Measurements from ENCODE around the gene PDCD4. TPM values are rescaled to one million over a fixed set of nuclear protein-coding genes. Genes with fewer than 3 reads are reported as not detected.

The PDCD4 gene
- polyA plus RNA-seq, 6 donors from 2014 or later, result 197 to 439 (median 323) TPM

DNA sequence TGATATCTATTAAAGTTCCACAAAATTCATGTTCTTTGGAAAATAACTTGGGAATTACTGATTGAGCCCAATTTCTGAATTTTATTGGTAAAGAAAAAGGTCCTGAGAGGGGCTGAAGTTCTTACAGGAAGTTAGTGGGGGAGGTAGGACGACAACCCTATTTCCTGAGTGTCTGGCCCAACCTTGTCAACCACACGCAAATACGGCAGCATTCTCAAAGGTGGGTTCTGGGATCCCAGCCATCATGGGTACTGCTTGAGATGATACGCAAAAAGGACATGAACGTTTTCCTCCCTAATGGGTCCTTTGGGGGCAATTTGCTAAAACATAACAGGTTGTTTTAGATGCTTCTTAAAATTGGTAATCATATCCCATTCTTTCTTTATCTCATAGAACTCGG lies 2.7 kb upstream of the PDCD4 start:
- Mint-ChIP-seq H3K36me3 (peaks cover 0 to 8% of the 10 kb centered on the region in 2 donors), H3K27ac (peak overlapping the region; percentile 95 to 99 (median 97)), H3K27me3 (no peaks in the 10 kb centered on the region), H3K4me1 (peaks cover 64 to 82% (median 82%) of the 10 kb centered on the region in 3 donors), H3K4me3 (peak overlapping the region; percentile 72 to 100 (median 92)), H3K9me3 (no peaks in the 10 kb centered on the region)
- DNase-seq (peak; percentile 56), ATAC-seq (ENCODE audit: low read depth in 2 of 2) (no peak)

DNA sequence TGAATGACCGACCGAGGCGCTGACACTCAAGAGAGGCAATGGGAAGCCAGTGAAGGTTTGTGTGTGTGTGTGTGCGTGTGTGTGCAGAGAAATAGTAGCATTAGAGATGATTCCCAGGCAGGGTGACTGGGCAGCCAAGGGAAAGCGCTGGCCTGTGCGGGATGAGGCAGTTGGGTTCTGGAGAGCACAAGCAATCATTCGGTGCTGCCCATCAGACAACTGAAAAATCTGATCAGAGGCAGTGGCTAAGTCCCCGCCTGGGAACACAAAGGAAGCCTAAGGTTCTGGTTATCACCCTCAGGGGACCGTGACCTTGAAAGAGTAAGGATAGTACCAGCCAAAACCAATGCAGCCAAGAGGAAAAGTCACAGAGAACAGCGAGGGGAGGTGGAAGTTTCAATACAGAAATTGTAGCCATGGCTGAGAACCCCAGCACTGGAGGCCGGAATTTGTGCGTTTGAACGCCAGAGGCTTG lies 868 bp upstream of the PDCD4 start:
- no peak for DNase-seq
- no peak for ATAC-seq (ENCODE audit: low read depth in 2 of 2)
- no peaks in the 10 kb centered on the region for H3K9me3 Mint-ChIP-seq
- no peaks in the 10 kb centered on the region for H3K27me3 Mint-ChIP-seq
- peaks cover 47 to 74% (median 63%) of the 10 kb centered on the region in 3 donors for H3K4me1 Mint-ChIP-seq
- H3K4me3 Mint-ChIP-seq, result peak overlapping the region; percentile 86 to 100 (median 98)
- H3K27ac Mint-ChIP-seq, result peak overlapping the region; percentile 95 to 100 (median 98)
- H3K36me3 Mint-ChIP-seq, result peaks cover 0 to 8% of the 10 kb centered on the region in 2 donors

DNA sequence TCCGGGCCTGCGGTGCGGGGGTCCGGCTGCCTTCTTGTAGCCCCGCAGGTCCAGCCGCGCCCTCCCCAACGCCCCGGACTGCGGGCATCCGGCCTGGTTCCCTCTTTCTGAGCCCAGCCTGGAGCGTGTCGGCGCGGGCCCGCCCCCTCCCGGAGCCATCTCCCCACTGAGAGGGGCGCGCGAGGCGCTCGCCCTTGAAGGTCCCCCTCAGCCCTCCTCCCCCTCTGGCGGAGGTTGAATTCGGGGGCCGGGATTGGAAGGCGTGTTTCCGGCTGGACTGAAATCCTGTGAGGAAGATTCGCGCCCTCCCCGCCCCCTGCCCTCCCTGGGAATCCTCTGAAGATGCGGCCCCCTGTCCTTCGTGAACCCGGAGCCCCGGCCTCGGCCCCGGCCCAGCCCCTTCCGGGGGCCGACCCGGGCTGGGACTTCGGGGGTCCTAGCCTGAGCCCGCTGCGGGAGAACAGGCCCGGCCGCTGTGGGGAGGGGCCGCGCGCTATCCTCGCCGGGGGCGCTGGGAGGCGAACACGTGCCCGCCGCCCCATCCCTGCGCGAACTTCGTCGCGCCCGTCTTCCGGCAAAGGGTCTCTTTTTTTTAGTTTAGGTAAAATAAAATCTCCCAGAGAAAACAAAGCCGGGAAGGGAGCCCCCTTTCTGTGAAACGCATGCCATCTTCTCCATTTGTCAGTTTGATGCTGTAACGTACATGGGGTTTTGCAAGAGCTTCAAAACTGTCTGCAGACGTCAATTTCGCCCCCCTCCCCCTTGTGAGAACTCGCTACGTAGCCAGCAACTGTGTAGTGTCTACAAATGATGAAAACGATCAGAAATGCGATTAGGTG lies 636 bp downstream of the PDCD4 start:
- H3K4me1 Mint-ChIP-seq, result peaks cover 41 to 66% (median 54%) of the 10 kb centered on the region in 3 donors

DNA sequence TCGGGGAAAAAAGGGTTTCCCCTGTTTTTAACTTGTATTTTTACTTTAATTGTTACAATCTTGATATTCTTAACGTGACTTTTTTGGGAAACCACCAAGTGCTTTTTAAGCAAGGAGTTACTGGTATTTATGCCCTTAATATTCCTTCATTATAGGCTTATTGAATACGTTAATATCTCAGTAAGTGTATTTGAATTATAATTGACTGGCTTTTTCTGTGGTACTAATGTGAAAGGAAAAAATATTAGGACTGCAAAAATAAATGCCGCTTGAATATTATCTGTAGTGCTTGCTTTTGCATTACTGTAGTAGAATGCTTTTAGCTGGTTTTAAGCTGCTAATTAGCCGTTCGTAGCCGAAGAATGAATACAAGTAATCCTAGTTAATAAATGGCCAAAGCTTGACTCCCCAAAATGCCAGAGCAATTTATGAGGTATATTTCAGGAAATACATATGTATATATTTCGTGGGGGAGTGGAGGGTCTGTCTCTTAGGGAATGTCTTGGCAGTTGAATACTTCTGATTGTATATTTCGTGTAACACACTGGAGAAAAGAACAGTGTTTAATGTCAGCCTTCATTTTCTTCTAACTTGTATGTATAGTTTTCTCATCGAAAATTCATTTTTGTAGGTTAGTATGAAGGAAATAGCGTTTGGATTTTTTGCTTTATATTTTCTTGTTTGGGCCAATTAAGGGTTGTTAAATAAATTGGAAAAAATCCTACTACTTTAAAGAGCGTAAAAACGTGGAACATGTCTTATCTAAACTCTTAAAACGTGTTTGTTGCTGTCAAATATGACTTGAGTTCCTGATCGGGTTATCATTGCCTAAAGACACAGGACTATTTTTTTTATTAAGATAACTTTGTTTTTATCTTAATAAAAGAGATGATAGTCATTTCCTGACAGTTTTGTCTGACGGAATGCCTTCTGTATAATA lies 1.5 kb downstream of the PDCD4 start:
- Mint-ChIP-seq H3K27ac (peak overlapping the region; percentile 96 to 99 (median 97)), H3K4me3 (peak overlapping the region; percentile 86 to 99 (median 96)), H3K9me3 (no peaks in the 10 kb centered on the region), H3K36me3 (peaks cover 5 to 8% of the 10 kb centered on the region in 2 donors), H3K4me1 (peaks cover 42 to 64% (median 56%) of the 10 kb centered on the region in 3 donors), H3K27me3 (no peaks in the 10 kb centered on the region)
- no peak for DNase-seq
- ATAC-seq (ENCODE audit: low read depth in 2 of 2), result no peak

More for the DNA sequence above, 636 bp downstream of the PDCD4 start:
- H3K27me3 Mint-ChIP-seq, result no peaks in the 10 kb centered on the region
- DNase-seq (peak; percentile 74), ATAC-seq (ENCODE audit: low read depth in 2 of 2) (peak; percentile 67 to 68)
- H3K27ac Mint-ChIP-seq, result peak overlapping the region; percentile 96 to 99 (median 97)
- no peaks in the 10 kb centered on the region for H3K9me3 Mint-ChIP-seq
- H3K36me3 Mint-ChIP-seq, result peaks cover 0 to 8% of the 10 kb centered on the region in 2 donors
- peak overlapping the region; percentile 86 to 99 (median 96) for H3K4me3 Mint-ChIP-seq

DNA sequence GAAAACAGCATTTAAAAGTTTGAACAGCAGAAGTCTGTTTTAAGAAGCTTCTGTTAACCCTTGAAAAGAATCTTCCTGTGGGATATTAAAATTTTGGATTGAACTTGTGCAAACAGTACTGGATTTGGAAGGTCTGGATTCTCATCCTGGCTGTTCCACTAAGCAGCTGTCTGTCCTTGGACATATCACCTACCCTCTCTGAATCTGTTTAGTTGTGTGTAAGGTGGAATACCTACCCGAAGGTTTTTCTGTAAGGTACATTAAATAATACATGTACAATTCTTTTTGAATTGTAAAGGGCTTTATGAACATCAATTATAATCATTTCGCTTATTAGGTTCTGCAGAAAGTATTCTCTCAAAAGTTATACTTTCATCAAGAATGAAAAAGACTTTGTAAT lies 2.2 kb downstream of the PDCD4 start:
- Mint-ChIP-seq H3K27ac (peak overlapping the region; percentile 20 to 99 (median 68)), H3K36me3 (peaks cover 8 to 9% of the 10 kb centered on the region in 2 donors), H3K27me3 (no peaks in the 10 kb centered on the region), H3K4me1 (peaks cover 47 to 60% (median 54%) of the 10 kb centered on the region in 3 donors), H3K4me3 (peak overlapping the region; percentile 54 to 99 (median 86)), H3K9me3 (no peaks in the 10 kb centered on the region)
- no peak for DNase-seq
- ATAC-seq (ENCODE audit: low read depth in 2 of 2), result no peak

DNA sequence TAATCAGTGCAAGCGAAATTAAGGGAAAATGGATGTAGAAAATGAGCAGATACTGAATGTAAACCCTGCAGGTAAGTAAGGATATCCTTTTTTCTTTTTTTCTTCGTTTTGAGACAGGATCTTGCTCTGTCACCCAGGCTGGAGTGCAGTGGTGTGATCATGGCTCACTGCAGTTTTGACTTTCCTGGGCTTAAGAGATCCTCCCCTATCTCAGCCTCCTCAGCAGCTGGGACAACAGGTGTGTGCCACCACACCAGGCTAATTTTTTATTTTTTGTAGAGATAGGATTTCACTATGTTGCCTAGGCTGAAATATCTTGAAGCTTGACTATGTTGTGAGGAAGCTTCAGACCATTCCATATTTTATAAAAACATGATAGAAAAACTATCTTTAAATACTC lies 4.3 kb downstream of the PDCD4 start:
- Mint-ChIP-seq H3K36me3 (peaks cover 8 to 9% of the 10 kb centered on the region in 2 donors), H3K27me3 (no peaks in the 10 kb centered on the region), H3K9me3 (no peaks in the 10 kb centered on the region), H3K4me1 (peaks cover 36 to 50% (median 46%) of the 10 kb centered on the region in 3 donors), H3K4me3 (peak overlapping the region in 1 of 8 donors; percentile 30), H3K27ac (peak overlapping the region in 2 of 6 donors; percentile 19 to 65)
- ATAC-seq (ENCODE audit: low read depth in 2 of 2), result no peak
- DNase-seq, result no peak

DNA sequence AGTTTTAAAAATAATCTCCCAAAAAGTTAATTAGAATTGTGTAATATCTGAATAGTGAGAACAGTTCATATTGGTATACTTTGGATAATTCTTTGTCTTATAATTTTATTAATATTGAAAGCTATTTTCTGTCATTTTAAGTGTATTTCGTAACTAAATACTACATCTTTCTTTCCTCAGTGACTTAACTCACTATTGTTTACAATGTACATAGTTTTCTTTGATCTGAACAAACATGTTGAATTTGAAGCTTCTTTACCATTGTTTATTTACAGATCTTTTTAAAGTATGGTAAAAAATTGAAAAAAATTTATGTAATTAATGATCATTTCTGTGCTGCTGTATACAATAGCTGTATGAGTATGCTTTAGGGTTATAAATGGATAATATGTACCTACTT lies 5.1 kb downstream of the PDCD4 start:
- Mint-ChIP-seq H3K27ac (peak overlapping the region in 1 of 6 donors; percentile 16), H3K36me3 (peaks cover 3 to 9% of the 10 kb centered on the region in 2 donors), H3K9me3 (no peaks in the 10 kb centered on the region), H3K27me3 (no peaks in the 10 kb centered on the region), H3K4me1 (peaks cover 34 to 48% (median 44%) of the 10 kb centered on the region in 3 donors), H3K4me3 (no peak overlapping the region)
- no peak for DNase-seq
- no peak for ATAC-seq (ENCODE audit: low read depth in 2 of 2)

DNA sequence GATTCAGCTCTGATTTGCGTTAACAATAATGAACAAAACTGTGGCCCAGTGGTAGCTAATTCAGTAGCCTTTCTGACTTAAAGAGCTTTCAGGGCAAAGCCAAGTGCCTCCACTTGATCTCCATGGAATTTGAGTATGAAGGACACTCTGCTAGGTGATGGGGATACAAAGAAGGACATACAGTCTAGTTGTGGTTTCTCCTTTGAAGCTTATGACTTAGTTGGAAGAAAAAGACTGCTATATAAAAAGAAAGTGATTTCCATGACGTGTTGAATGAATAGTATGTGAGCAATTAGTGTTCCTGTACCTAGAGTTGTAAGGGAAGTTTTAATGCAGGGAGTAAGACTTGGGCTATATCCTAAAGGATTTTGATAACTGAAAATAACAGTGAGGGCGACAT lies 8.3 kb downstream of the PDCD4 start:
- Mint-ChIP-seq H3K4me3 (no peak overlapping the region), H3K9me3 (no peaks in the 10 kb centered on the region), H3K4me1 (peaks cover 48 to 57% (median 50%) of the 10 kb centered on the region in 3 donors), H3K27ac (peak overlapping the region in 4 of 6 donors; percentile 1 to 68 (median 26)), H3K36me3 (peaks cover 13 to 14% of the 10 kb centered on the region in 2 donors), H3K27me3 (no peaks in the 10 kb centered on the region)
- DNase-seq, result no peak
- ATAC-seq (ENCODE audit: low read depth in 2 of 2), result no peak

DNA sequence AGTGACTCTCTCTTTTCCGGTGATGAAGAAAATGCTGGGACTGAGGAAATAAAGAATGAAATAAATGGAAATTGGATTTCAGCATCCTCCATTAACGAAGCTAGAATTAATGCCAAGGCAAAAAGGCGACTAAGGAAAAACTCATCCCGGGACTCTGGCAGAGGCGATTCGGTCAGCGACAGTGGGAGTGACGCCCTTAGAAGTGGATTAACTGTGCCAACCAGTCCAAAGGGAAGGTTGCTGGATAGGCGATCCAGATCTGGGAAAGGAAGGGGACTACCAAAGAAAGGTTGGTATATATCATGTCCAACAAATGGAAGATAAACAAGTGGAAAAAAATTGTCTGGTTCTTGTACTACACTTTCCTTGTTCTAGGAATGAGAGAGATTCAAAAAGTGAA lies 9.5 kb downstream of the PDCD4 start:
- ATAC-seq (ENCODE audit: low read depth in 2 of 2) (no peak), DNase-seq (no peak)
- Mint-ChIP-seq H3K36me3 (peaks cover 13 to 17% of the 10 kb centered on the region in 2 donors), H3K4me3 (peak overlapping the region in 1 of 8 donors; percentile 16), H3K27ac (peak overlapping the region in 2 of 6 donors; percentile 68 to 81), H3K27me3 (no peaks in the 10 kb centered on the region), H3K4me1 (peaks cover 43 to 62% (median 52%) of the 10 kb centered on the region in 3 donors), H3K9me3 (no peaks in the 10 kb centered on the region)

DNA sequence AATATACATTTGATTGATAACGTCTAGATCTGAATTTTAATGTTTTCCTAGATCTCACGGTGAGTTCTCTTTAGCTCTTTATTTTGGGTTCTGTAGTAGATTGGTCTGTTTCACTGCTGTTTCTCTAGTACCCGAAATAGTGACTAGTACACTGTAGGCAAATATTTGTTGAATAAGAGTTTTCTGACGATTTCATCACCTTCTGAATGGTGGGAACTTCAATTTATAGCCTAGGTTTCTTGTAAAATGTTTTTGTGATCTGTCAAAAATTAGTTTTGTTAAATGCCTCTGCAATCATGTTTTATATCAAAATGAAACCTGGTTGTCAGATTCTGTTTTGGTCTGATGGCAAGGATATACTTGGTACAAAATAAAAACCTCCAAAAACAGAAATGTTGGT lies 10.2 kb downstream of the PDCD4 start:
- Mint-ChIP-seq H3K4me3 (no peak overlapping the region), H3K27ac (peak overlapping the region in 1 of 6 donors; percentile 68), H3K9me3 (no peaks in the 10 kb centered on the region), H3K36me3 (peaks cover 13 to 18% of the 10 kb centered on the region in 2 donors), H3K4me1 (peaks cover 43 to 64% (median 54%) of the 10 kb centered on the region in 3 donors), H3K27me3 (no peaks in the 10 kb centered on the region)
- ATAC-seq (ENCODE audit: low read depth in 2 of 2), result no peak
- no peak for DNase-seq

DNA sequence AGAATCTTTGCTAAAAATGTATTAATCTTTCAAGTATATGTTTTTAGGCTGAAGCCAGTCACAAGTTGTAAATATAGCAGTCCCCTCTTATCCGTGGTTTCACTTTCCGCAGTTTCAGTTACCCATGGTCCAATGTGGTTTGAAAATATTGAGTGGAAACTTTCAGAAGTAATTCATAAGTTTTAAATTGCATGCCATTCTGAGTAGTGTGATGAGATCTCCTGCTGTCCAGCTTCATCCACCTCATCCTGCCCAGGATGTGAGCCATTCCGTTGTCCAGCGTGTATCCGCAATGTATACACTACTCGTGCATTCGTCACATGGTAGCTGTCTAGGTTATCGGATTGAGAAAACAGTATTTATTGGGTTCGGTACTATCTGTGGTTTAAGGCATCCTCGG lies 12.2 kb downstream of the PDCD4 start:
- H3K36me3 Mint-ChIP-seq, result peaks cover 13 to 20% of the 10 kb centered on the region in 2 donors
- no peaks in the 10 kb centered on the region for H3K27me3 Mint-ChIP-seq
- ATAC-seq (ENCODE audit: low read depth in 2 of 2) (no peak), DNase-seq (no peak)
- peaks cover 29 to 46% (median 37%) of the 10 kb centered on the region in 3 donors for H3K4me1 Mint-ChIP-seq
- H3K9me3 Mint-ChIP-seq, result no peaks in the 10 kb centered on the region
- H3K4me3 Mint-ChIP-seq, result no peak overlapping the region
- H3K27ac Mint-ChIP-seq, result peak overlapping the region in 5 of 6 donors; percentile 3 to 69 (median 67)

DNA sequence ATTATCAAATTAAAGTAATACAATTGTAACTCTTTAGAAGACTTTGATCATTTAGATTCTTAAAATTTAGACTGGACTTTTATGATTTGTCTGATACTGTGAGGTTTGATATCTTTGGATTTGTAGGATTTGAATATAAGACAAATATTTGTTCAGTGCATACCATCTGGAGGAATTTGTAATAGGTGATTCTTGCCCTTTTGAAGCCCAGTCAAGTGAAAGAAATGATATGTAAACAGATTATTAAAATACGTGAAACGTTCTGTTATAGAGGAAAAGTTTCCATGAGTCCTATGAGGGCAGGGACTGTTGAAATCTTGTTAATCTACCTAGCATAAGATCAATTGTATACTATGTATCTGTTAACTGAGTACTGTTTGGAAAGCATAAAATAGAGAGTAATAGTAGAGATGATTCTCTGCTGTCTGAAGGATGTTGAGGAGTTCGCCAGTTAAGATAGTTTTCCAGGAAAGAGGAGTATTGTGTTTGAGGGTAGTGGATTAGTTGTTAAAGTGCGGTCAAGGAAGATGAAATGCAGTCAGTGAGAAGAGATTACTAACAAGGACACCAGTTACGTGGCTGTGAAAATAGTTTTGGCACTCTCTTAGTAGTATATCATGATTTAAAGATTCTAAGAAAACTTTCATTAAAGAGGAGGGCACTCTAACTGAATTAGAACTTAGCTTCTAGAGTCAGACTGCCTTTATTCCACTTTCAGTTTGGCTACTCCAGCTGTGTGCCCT lies 14.4 kb downstream of the PDCD4 start:
- DNase-seq (no peak), ATAC-seq (ENCODE audit: low read depth in 2 of 2) (no peak)
- no peak overlapping the region for H3K4me3 Mint-ChIP-seq
- H3K27ac Mint-ChIP-seq, result peak overlapping the region in 4 of 6 donors; percentile 4 to 90 (median 14)
- peaks cover 22 to 29% (median 27%) of the 10 kb centered on the region in 3 donors for H3K4me1 Mint-ChIP-seq
- H3K27me3 Mint-ChIP-seq, result no peaks in the 10 kb centered on the region
- H3K36me3 Mint-ChIP-seq, result peaks cover 20 to 25% of the 10 kb centered on the region in 2 donors
- H3K9me3 Mint-ChIP-seq, result no peaks in the 10 kb centered on the region
